GM23338 (cell line): Measurements from ENCODE around the gene CACNB4. TPM values are rescaled to one million over a fixed set of nuclear protein-coding genes. Genes with fewer than 3 reads are reported as not detected.

Source experiments
- ATAC-seq: fragments of 200-7000 bp; cut with Tn5 transposase; 3 replicates; pipeline ENCODE4 v1.9.1; 2020
- DNase-seq: peaks from one replicate; pipeline ENCODE4 v3.0.0-alpha.2; 2015; ENCODE audit warnings: low spot score
- H2AFZ ChIP-seq: fragments of 200-600 bp; sonication (generic); 2 replicates; pipeline ENCODE4 v1.8.0; 2016; ENCODE audit warnings: antibody characterized with exemption, mild to moderate bottlenecking, moderate library complexity
- H3F3A ChIP-seq: fragments of 200-600 bp; sonication (generic); replicated peaks from 2 replicates; pipeline ENCODE4 v1.8.0; 2017; ENCODE audit warnings: antibody characterized with exemption, mixed run types, low read depth
- H3K27ac ChIP-seq: fragments of 200-600 bp; sonication (generic); 2 replicates; pipeline ENCODE4 v1.6.1; 2016; ENCODE audit warnings: low read depth
- H3K27me3 ChIP-seq: fragments of 200-600 bp; sonication (generic); 2 replicates; pipeline ENCODE4 v1.8.0; 2016; ENCODE audit warnings: mild to moderate bottlenecking, mixed run types, moderate library complexity; ENCODE audit not compliant: insufficient read depth
- H3K36me3 ChIP-seq: fragments of 200-600 bp; sonication (generic); 2 replicates; pipeline ENCODE4 v1.8.0; 2016; ENCODE audit warnings: mild to moderate bottlenecking; ENCODE audit not compliant: insufficient read depth
- H3K4me1 ChIP-seq: fragments of 200-600 bp; sonication (generic); 2 replicates; pipeline ENCODE4 v1.8.0; 2016; ENCODE audit warnings: mild to moderate bottlenecking, moderate library complexity; ENCODE audit not compliant: insufficient read depth
- H3K4me2 ChIP-seq: fragments of 200-600 bp; sonication (generic); 2 replicates; pipeline ENCODE4 v1.7.1; 2017; ENCODE audit warnings: mixed run types
- H3K4me3 ChIP-seq: fragments of 200-600 bp; sonication (generic); 2 replicates; pipeline ENCODE4 v1.6.1; 2016; ENCODE audit warnings: mixed run types
- H3K79me2 ChIP-seq: fragments of 200-600 bp; sonication (generic); replicated peaks from 2 replicates; pipeline ENCODE4 v1.8.0; 2017; ENCODE audit warnings: mild to moderate bottlenecking; ENCODE audit not compliant: insufficient read depth
- H3K9me2 ChIP-seq: fragments of 200-600 bp; sonication (generic); 2 replicates; pipeline ENCODE4 v1.8.0; 2017; ENCODE audit not compliant: insufficient read depth
- H4K20me1 ChIP-seq: fragments of 200-600 bp; sonication (generic); replicated peaks from 2 replicates; pipeline ENCODE4 v1.8.0; 2017; ENCODE audit warnings: mild to moderate bottlenecking; ENCODE audit not compliant: insufficient read depth
- H3K27ac Mint-ChIP-seq: 2 replicates; pipeline ENCODE4 v1.8.0; 2020; ENCODE audit warnings: inconsistent platforms, mild to moderate bottlenecking, moderate library complexity, mixed read lengths
- H3K27me3 Mint-ChIP-seq: 3 replicates; pipeline ENCODE4 v1.8.0; 2022; ENCODE audit warnings: low read depth, mild to moderate bottlenecking, moderate library complexity, mixed read lengths, inconsistent platforms; ENCODE audit not compliant: insufficient read depth, poor library complexity
- H3K36me3 Mint-ChIP-seq: 3 replicates; pipeline ENCODE4 v1.8.0; 2021; ENCODE audit warnings: low read depth, mild to moderate bottlenecking, inconsistent platforms, moderate library complexity, mixed read lengths
- H3K4me1 Mint-ChIP-seq: 3 replicates; pipeline ENCODE4 v1.8.0; 2020; ENCODE audit warnings: mild to moderate bottlenecking, inconsistent platforms, mixed read lengths
- H3K4me3 Mint-ChIP-seq: 3 replicates; pipeline ENCODE4 v1.8.0; 2021; ENCODE audit warnings: moderate library complexity, mild to moderate bottlenecking, inconsistent platforms, mixed read lengths
- H3K9me3 Mint-ChIP-seq: 3 replicates; pipeline ENCODE4 v1.8.0; 2020; ENCODE audit warnings: moderate library complexity, mild to moderate bottlenecking, inconsistent platforms, mixed read lengths
- CREB1 ChIP-seq: fragments of 250-450 bp; sonication (Bioruptor Pico); IDR thresholded peaks from 2 replicates; pipeline ENCODE4 v1.5.0; 2020; ENCODE audit warnings: low read depth, mild to moderate bottlenecking, moderate library complexity
- EZH2 ChIP-seq: fragments of 200-600 bp; sonication (generic); IDR thresholded peaks from one replicate; pipeline ENCODE4 v1.8.0; 2017; ENCODE audit warnings: antibody characterized with exemption, mild to moderate bottlenecking, low read depth; ENCODE audit not compliant: unreplicated experiment
- EZH2phosphoT487 ChIP-seq: fragments of 200-600 bp; sonication (generic); IDR thresholded peaks from one replicate; pipeline ENCODE4 v1.8.1; 2018; ENCODE audit warnings: antibody characterized with exemption; ENCODE audit not compliant: unreplicated experiment
- JUNB ChIP-seq: IDR thresholded peaks from one replicate; pipeline ENCODE4 v1.6.1; 2016; ENCODE audit warnings: antibody characterized with exemption; ENCODE audit not compliant: unreplicated experiment
- NANOG ChIP-seq: IDR thresholded peaks from 2 replicates; pipeline ENCODE4 v1.6.1; 2016; ENCODE audit warnings: antibody characterized with exemption, borderline replicate concordance
- POLR2AphosphoS5 ChIP-seq: IDR thresholded peaks from 2 replicates; pipeline ENCODE4 v1.6.1; 2016; ENCODE audit warnings: antibody characterized with exemption, low read depth
- STAT1 ChIP-seq: IDR thresholded peaks from one replicate; pipeline ENCODE4 v1.6.1; 2016; ENCODE audit warnings: antibody characterized with exemption; ENCODE audit not compliant: unreplicated experiment
- ZNF114 ChIP-seq: fragments of 250-450 bp; sonication (Bioruptor Pico); IDR thresholded peaks from 2 replicates; pipeline ENCODE4 v1.5.0; 2020; ENCODE audit warnings: mild to moderate bottlenecking, moderate library complexity
- ZNF331 ChIP-seq: fragments of 250-450 bp; sonication (Bioruptor Pico); IDR thresholded peaks from 2 replicates; pipeline ENCODE4 v1.5.0; 2020; ENCODE audit warnings: low read depth, mild to moderate bottlenecking, moderate library complexity
- polyA plus RNA-seq: library from polyadenylated mRNA; unstranded; fragments of >200 nt; fragmentation: Nextera tagmentation; extraction: Ambion mirVana; gene quantifications from 2 replicates; pipeline ENCODE4 v1.2.1, GENCODE V29; 2016
- total RNA-seq: library from RNA; depleted of rRNA; stranded (reverse); fragments of >200 nt; shearing (Covaris generic); gene quantifications from 2 replicates; pipeline ENCODE4 v1.2.3, GENCODE V29; 2014
- TF ChIP-seq, protein P1 (sequence below): fragments of 250-450 bp; sonication (Bioruptor Pico); IDR thresholded peaks from 2 replicates; pipeline ENCODE4 v1.5.0; 2020; ENCODE audit warnings: mild to moderate bottlenecking, moderate library complexity
- TF ChIP-seq, protein P2 (sequence below): IDR thresholded peaks from one replicate; pipeline ENCODE4 v1.6.1; 2018; ENCODE audit warnings: antibody characterized with exemption; ENCODE audit not compliant: unreplicated experiment
- TF ChIP-seq, protein P3 (sequence below): IDR thresholded peaks from 2 replicates; pipeline ENCODE4 v1.6.1; 2016; ENCODE audit warnings: antibody characterized with exemption

The CACNB4 gene
- total and polyA plus RNA-seq, 2 experiments from 2014 or later = 4.0 to 9.8 TPM

DNA sequence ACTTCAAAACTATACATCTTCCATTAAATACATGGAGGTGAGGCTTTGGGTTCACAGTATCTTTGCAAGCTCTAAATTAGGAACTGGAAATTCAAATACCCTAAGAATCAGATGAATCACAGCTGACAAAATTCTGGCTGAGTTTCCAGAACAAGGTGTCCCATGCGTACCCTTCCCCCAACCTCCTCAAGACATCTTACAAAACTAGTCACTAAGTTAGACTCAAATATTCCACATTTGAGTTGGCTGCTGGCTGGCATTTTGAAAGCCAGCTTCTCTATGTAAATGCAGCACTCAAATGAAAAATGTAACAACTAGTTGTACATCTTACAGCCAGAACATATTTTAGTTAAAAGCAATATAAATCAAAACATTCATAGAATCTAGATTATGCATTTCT lies 139.6 kb downstream of the CACNB4 start:
- Histone ChIP-seq H2AFZ (no peak overlapping the region), H3K4me1 (no peaks in the 10 kb centered on the region), H3F3A (no peaks in the 10 kb centered on the region), H3K36me3 (no peaks in the 10 kb centered on the region), H3K79me2 (no peaks in the 10 kb centered on the region), H4K20me1 (no peaks in the 10 kb centered on the region), H3K9me2 (no peaks in the 10 kb centered on the region), H3K27me3 (no peaks in the 10 kb centered on the region), H3K4me3 (no peak overlapping the region), H3K27ac (no peak overlapping the region), H3K4me2 (no peak overlapping the region)
- Mint-ChIP-seq H3K27ac (no peak overlapping the region), H3K9me3 (no peaks in the 10 kb centered on the region), H3K27me3 (no peaks in the 10 kb centered on the region), H3K4me3 (no peak overlapping the region), H3K36me3 (no peaks in the 10 kb centered on the region), H3K4me1 (no peaks in the 10 kb centered on the region)
- no peak for DNase-seq
- no peak for TF ChIP-seq NANOG
- TF ChIP-seq JUNB = no peak
- no peak for ATAC-seq

DNA sequence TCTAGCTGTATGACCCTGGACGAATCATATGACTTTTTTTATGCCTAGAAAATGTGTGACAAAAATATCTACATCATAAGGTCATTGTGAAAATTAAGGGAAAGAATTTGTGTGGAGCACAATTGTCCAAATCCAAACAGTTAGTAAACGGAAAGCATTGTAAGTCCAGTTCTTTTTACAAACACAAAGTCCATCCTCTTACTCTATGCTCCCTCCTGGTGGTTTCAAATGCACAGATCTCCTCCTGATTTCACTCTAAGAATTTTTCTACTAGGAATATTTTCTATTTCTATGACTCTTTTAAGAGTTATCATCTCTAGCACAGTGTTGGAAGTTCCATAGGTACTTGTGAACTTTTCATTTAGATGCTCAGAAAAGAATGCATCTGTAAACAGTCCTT lies 145.4 kb downstream of the CACNB4 start:
- no peaks in the 10 kb centered on the region for H3F3A ChIP-seq
- H3K9me2 ChIP-seq = no peaks in the 10 kb centered on the region
- H3K4me1 Mint-ChIP-seq = no peaks in the 10 kb centered on the region
- H3K4me1 ChIP-seq = no peaks in the 10 kb centered on the region
- DNase-seq (no peak), ATAC-seq (no peak)
- no peaks in the 10 kb centered on the region for H3K27me3 Mint-ChIP-seq
- H2AFZ ChIP-seq = no peak overlapping the region
- no peaks in the 10 kb centered on the region for H3K79me2 ChIP-seq
- H3K4me2 ChIP-seq = no peak overlapping the region
- no peak overlapping the region for H3K4me3 ChIP-seq
- no peaks in the 10 kb centered on the region for H3K36me3 ChIP-seq
- H4K20me1 ChIP-seq = no peaks in the 10 kb centered on the region; the same call in 1 of the 2 replicates
- H3K9me3 Mint-ChIP-seq = no peaks in the 10 kb centered on the region
- H3K4me3 Mint-ChIP-seq = no peak overlapping the region
- H3K36me3 Mint-ChIP-seq = no peaks in the 10 kb centered on the region
- no peak overlapping the region for H3K27ac ChIP-seq
- no peaks in the 10 kb centered on the region for H3K27me3 ChIP-seq
- H3K27ac Mint-ChIP-seq = no peak overlapping the region
- no peak for TF ChIP-seq EZH2
- TF ChIP-seq, protein P1, sequence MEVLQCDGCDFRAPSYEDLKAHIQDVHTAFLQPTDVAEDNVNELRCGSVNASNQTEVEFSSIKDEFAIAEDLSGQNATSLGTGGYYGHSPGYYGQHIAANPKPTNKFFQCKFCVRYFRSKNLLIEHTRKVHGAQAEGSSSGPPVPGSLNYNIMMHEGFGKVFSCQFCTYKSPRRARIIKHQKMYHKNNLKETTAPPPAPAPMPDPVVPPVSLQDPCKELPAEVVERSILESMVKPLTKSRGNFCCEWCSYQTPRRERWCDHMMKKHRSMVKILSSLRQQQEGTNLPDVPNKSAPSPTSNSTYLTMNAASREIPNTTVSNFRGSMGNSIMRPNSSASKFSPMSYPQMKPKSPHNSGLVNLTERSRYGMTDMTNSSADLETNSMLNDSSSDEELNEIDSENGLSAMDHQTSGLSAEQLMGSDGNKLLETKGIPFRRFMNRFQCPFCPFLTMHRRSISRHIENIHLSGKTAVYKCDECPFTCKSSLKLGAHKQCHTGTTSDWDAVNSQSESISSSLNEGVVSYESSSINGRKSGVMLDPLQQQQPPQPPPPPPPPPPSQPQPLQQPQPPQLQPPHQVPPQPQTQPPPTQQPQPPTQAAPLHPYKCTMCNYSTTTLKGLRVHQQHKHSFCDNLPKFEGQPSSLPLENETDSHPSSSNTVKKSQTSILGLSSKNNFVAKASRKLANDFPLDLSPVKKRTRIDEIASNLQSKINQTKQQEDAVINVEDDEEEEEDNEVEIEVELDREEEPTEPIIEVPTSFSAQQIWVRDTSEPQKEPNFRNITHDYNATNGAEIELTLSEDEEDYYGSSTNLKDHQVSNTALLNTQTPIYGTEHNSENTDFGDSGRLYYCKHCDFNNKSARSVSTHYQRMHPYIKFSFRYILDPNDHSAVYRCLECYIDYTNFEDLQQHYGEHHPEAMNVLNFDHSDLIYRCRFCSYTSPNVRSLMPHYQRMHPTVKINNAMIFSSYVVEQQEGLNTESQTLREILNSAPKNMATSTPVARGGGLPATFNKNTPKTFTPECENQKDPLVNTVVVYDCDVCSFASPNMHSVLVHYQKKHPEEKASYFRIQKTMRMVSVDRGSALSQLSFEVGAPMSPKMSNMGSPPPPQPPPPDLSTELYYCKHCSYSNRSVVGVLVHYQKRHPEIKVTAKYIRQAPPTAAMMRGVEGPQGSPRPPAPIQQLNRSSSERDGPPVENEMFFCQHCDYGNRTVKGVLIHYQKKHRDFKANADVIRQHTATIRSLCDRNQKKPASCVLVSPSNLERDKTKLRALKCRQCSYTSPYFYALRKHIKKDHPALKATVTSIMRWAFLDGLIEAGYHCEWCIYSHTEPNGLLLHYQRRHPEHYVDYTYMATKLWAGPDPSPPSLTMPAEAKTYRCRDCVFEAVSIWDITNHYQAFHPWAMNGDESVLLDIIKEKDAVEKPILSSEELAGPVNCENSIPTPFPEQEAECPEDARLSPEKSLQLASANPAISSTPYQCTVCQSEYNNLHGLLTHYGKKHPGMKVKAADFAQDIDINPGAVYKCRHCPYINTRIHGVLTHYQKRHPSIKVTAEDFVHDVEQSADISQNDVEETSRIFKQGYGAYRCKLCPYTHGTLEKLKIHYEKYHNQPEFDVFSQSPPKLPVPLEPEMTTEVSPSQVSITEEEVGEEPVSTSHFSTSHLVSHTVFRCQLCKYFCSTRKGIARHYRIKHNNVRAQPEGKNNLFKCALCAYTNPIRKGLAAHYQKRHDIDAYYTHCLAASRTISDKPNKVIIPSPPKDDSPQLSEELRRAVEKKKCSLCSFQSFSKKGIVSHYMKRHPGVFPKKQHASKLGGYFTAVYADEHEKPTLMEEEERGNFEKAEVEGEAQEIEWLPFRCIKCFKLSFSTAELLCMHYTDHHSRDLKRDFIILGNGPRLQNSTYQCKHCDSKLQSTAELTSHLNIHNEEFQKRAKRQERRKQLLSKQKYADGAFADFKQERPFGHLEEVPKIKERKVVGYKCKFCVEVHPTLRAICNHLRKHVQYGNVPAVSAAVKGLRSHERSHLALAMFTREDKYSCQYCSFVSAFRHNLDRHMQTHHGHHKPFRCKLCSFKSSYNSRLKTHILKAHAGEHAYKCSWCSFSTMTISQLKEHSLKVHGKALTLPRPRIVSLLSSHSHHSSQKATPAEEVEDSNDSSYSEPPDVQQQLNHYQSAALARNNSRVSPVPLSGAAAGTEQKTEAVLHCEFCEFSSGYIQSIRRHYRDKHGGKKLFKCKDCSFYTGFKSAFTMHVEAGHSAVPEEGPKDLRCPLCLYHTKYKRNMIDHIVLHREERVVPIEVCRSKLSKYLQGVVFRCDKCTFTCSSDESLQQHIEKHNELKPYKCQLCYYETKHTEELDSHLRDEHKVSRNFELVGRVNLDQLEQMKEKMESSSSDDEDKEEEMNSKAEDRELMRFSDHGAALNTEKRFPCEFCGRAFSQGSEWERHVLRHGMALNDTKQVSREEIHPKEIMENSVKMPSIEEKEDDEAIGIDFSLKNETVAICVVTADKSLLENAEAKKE = no peak
- TF ChIP-seq ZNF114 (CRISPR knock-in tag) = no peak
- TF ChIP-seq, protein P2, sequence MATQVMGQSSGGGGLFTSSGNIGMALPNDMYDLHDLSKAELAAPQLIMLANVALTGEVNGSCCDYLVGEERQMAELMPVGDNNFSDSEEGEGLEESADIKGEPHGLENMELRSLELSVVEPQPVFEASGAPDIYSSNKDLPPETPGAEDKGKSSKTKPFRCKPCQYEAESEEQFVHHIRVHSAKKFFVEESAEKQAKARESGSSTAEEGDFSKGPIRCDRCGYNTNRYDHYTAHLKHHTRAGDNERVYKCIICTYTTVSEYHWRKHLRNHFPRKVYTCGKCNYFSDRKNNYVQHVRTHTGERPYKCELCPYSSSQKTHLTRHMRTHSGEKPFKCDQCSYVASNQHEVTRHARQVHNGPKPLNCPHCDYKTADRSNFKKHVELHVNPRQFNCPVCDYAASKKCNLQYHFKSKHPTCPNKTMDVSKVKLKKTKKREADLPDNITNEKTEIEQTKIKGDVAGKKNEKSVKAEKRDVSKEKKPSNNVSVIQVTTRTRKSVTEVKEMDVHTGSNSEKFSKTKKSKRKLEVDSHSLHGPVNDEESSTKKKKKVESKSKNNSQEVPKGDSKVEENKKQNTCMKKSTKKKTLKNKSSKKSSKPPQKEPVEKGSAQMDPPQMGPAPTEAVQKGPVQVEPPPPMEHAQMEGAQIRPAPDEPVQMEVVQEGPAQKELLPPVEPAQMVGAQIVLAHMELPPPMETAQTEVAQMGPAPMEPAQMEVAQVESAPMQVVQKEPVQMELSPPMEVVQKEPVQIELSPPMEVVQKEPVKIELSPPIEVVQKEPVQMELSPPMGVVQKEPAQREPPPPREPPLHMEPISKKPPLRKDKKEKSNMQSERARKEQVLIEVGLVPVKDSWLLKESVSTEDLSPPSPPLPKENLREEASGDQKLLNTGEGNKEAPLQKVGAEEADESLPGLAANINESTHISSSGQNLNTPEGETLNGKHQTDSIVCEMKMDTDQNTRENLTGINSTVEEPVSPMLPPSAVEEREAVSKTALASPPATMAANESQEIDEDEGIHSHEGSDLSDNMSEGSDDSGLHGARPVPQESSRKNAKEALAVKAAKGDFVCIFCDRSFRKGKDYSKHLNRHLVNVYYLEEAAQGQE = no peak
- TF ChIP-seq, protein P3, sequence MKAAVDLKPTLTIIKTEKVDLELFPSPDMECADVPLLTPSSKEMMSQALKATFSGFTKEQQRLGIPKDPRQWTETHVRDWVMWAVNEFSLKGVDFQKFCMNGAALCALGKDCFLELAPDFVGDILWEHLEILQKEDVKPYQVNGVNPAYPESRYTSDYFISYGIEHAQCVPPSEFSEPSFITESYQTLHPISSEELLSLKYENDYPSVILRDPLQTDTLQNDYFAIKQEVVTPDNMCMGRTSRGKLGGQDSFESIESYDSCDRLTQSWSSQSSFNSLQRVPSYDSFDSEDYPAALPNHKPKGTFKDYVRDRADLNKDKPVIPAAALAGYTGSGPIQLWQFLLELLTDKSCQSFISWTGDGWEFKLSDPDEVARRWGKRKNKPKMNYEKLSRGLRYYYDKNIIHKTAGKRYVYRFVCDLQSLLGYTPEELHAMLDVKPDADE = no peak
- TF ChIP-seq EZH2phosphoT487 = no peak
- no peak for TF ChIP-seq NANOG
- no peak for TF ChIP-seq STAT1
- no peak for TF ChIP-seq ZNF331 (CRISPR knock-in tag)
- no peak for TF ChIP-seq JUNB
- TF ChIP-seq CREB1 (CRISPR knock-in tag) = no peak
- no peak for TF ChIP-seq POLR2AphosphoS5
